ENCODE results near the gene MICALL2.
A peak's percentile ranks its signal among the peaks of the same experiment; 100 is the strongest.

The MICALL2 gene

GRCh38 chr7:1470901-1471300 lies 11.6 kb upstream of the MICALL2 start:
- Mint-ChIP-seq H3K27ac (no peak overlapping the region), H3K27me3 (no peaks in the 10 kb centered on the region), H3K4me3 (no peak overlapping the region), H3K4me1 (ENCODE audit: low read depth in 2 of 2) (peaks cover 6% of the 10 kb centered on the region in 2 donors), H3K36me3 (ENCODE audit: insufficient read depth) (peaks cover 12% of the 10 kb centered on the region), H3K9me3 (no peaks in the 10 kb centered on the region)
- ATAC-seq (replicated peaks) (no peak), DNase-seq (no peak)

- H3K36me3 Mint-ChIP-seq (ENCODE audit: insufficient read depth), result peaks cover 8% of the 10 kb centered on the region
- no peaks in the 10 kb centered on the region for H3K9me3 Mint-ChIP-seq
- no peak for DNase-seq
- peak overlapping the region in 1 of 2 donors; percentile 35 for H3K27ac Mint-ChIP-seq
- ATAC-seq (replicated peaks), result no peak
- no peak overlapping the region for H3K4me3 Mint-ChIP-seq
- H3K27me3 Mint-ChIP-seq, result no peaks in the 10 kb centered on the region
- H3K4me1 Mint-ChIP-seq (ENCODE audit: low read depth in 2 of 2), result no peaks in the 10 kb centered on the region
Observed at GRCh38 chr7:1468643-1469298, 9.5 kb upstream of the MICALL2 start.

- no peak for DNase-seq
- Mint-ChIP-seq H3K36me3 (ENCODE audit: insufficient read depth) (peaks cover 2% of the 10 kb centered on the region), H3K9me3 (no peaks in the 10 kb centered on the region), H3K4me1 (ENCODE audit: low read depth in 2 of 2) (no peaks in the 10 kb centered on the region), H3K27me3 (no peaks in the 10 kb centered on the region), H3K4me3 (no peak overlapping the region), H3K27ac (peak overlapping the region in 1 of 2 donors; percentile 35)
- ATAC-seq (replicated peaks), result no peak
Observed at GRCh38 chr7:1468203-1468602, 8.9 kb upstream of the MICALL2 start.

GRCh38 chr7:1466524-1467271 lies 7.4 kb upstream of the MICALL2 start:
- ATAC-seq (replicated peaks) (no peak), DNase-seq (no peak)
- Mint-ChIP-seq H3K36me3 (ENCODE audit: insufficient read depth) (peaks cover 2% of the 10 kb centered on the region), H3K4me1 (ENCODE audit: low read depth in 2 of 2) (peaks cover 2 to 6% of the 10 kb centered on the region in 2 donors), H3K27ac (peak overlapping the region; percentile 68 to 69), H3K9me3 (no peaks in the 10 kb centered on the region), H3K27me3 (no peaks in the 10 kb centered on the region), H3K4me3 (no peak overlapping the region)

- DNase-seq, result no peak
- no peak for ATAC-seq (replicated peaks)
- Mint-ChIP-seq H3K4me1 (ENCODE audit: low read depth in 2 of 2) (peaks cover 10 to 15% of the 10 kb centered on the region in 2 donors), H3K27ac (no peak overlapping the region), H3K27me3 (no peaks in the 10 kb centered on the region), H3K4me3 (no peak overlapping the region), H3K36me3 (ENCODE audit: insufficient read depth) (peaks cover 2% of the 10 kb centered on the region), H3K9me3 (no peaks in the 10 kb centered on the region)
Observed at GRCh38 chr7:1464694-1465093, 5.4 kb upstream of the MICALL2 start.

GRCh38 chr7:1463676-1464223 lies 4.5 kb upstream of the MICALL2 start:
- no peak for DNase-seq
- no peak overlapping the region for H3K27ac Mint-ChIP-seq

GRCh38 chr7:1461646-1462375 lies 2.5 kb upstream of the MICALL2 start:
- no peak overlapping the region for H3K4me3 Mint-ChIP-seq
- H3K9me3 Mint-ChIP-seq, result no peaks in the 10 kb centered on the region
- peak overlapping the region; percentile 8 to 38 for H3K27ac Mint-ChIP-seq
- peaks cover 15 to 17% of the 10 kb centered on the region in 2 donors for H3K4me1 Mint-ChIP-seq (ENCODE audit: low read depth in 2 of 2)
- H3K36me3 Mint-ChIP-seq (ENCODE audit: insufficient read depth), result no peaks in the 10 kb centered on the region
- ATAC-seq (replicated peaks) (no peak), DNase-seq (no peak)
- no peaks in the 10 kb centered on the region for H3K27me3 Mint-ChIP-seq

More at GRCh38 chr7:1463676-1464223, 4.5 kb upstream of the MICALL2 start:
- Mint-ChIP-seq H3K27me3 (no peaks in the 10 kb centered on the region), H3K4me3 (no peak overlapping the region), H3K36me3 (ENCODE audit: insufficient read depth) (peaks cover 2% of the 10 kb centered on the region), H3K9me3 (no peaks in the 10 kb centered on the region), H3K4me1 (ENCODE audit: low read depth in 2 of 2) (peaks cover 10 to 15% of the 10 kb centered on the region in 2 donors)
- ATAC-seq (replicated peaks), result no peak

- H3K27me3 Mint-ChIP-seq, result no peaks in the 10 kb centered on the region
- H3K9me3 Mint-ChIP-seq, result no peaks in the 10 kb centered on the region
- ATAC-seq (replicated peaks) (no peak), DNase-seq (no peak)
- peak overlapping the region; percentile 70 to 71 for H3K4me3 Mint-ChIP-seq
- peaks cover 15 to 17% of the 10 kb centered on the region in 2 donors for H3K4me1 Mint-ChIP-seq (ENCODE audit: low read depth in 2 of 2)
- no peaks in the 10 kb centered on the region for H3K36me3 Mint-ChIP-seq (ENCODE audit: insufficient read depth)
- peak overlapping the region; percentile 8 to 38 for H3K27ac Mint-ChIP-seq
Observed at GRCh38 chr7:1460821-1461645, 1.8 kb upstream of the MICALL2 start.

- Mint-ChIP-seq H3K4me1 (ENCODE audit: low read depth in 2 of 2) (peaks cover 15 to 17% of the 10 kb centered on the region in 2 donors), H3K27ac (peak overlapping the region in 1 of 2 donors; percentile 8)
- no peak for ATAC-seq (replicated peaks)
Observed at GRCh38 chr7:1459920-1460820, 900 bp upstream of the MICALL2 start.

GRCh38 chr7:1459512-1459892 lies 232 bp upstream of the MICALL2 start:
- Mint-ChIP-seq H3K4me1 (ENCODE audit: low read depth in 2 of 2) (peaks cover 15 to 17% of the 10 kb centered on the region in 2 donors), H3K4me3 (peak overlapping the region; percentile 70 to 71), H3K27ac (no peak overlapping the region)

More at GRCh38 chr7:1459920-1460820, 900 bp upstream of the MICALL2 start:
- DNase-seq, result peak; percentile 11 to 30 (median 17)
- no peaks in the 10 kb centered on the region for H3K36me3 Mint-ChIP-seq (ENCODE audit: insufficient read depth)
- no peaks in the 10 kb centered on the region for H3K27me3 Mint-ChIP-seq
- H3K9me3 Mint-ChIP-seq, result no peaks in the 10 kb centered on the region
- peak overlapping the region; percentile 70 to 71 for H3K4me3 Mint-ChIP-seq

GRCh38 chr7:1457949-1458682 lies 1.2 kb downstream of the MICALL2 start:
- Mint-ChIP-seq H3K4me1 (ENCODE audit: low read depth in 2 of 2) (peaks cover 15 to 17% of the 10 kb centered on the region in 2 donors), H3K36me3 (ENCODE audit: insufficient read depth) (no peaks in the 10 kb centered on the region)
- DNase-seq, result no peak

More at GRCh38 chr7:1459512-1459892, 232 bp upstream of the MICALL2 start:
- ATAC-seq (replicated peaks) (peak; percentile 93), DNase-seq (peak; percentile 96 to 97 (median 97))
- Mint-ChIP-seq H3K36me3 (ENCODE audit: insufficient read depth) (no peaks in the 10 kb centered on the region), H3K27me3 (no peaks in the 10 kb centered on the region), H3K9me3 (no peaks in the 10 kb centered on the region)

More at GRCh38 chr7:1457949-1458682, 1.2 kb downstream of the MICALL2 start:
- peak overlapping the region; percentile 40 to 70 for H3K4me3 Mint-ChIP-seq
- ATAC-seq (replicated peaks), result no peak
- H3K27me3 Mint-ChIP-seq, result no peaks in the 10 kb centered on the region
- H3K27ac Mint-ChIP-seq, result peak overlapping the region in 1 of 2 donors; percentile 49
- no peaks in the 10 kb centered on the region for H3K9me3 Mint-ChIP-seq
